ENCODE results near the gene TENM3.

TENM3 gene

DNA sequence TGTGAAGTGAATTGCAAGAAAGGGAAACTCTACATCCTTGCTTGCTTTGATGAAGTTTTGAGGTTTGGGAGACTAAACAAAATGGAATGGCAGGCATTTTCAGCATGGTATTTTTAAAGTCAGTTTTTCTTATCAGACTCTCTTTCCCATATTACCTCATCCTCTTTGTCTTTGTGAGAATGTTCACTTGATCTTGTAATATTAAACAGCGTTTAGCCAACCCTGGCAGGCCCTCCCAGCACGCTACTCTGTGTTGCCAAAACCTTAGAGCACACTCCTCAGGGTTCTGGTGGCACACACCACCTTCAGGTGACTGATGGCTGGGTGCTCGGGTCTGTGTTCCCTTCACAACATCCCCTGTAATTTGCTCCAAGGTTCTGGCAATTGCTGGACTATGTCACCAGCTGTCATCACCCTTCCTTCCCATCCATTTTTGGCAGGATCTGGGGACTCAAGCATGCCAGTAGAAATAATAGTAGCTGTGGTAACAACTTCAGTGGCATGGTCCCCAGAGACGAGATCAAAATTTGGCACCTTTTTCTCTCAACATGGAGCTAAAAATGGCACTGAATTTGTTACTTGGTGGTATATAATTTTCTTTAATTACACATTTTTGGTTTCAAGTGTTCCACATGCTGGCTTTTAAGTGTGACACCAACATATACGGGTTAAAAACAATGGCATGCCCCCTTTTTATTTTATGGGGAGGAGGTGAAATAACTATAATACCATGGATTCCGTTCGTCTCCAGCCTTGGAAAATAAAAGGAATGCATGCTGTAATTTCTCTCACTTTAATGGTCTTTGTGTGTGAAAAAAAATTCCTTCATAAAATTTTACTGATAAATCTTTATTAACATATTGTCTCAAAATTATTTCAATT, 400.8 kb downstream of the TENM3 start:
- DNase-seq: no peak
- H3K27me3 Mint-ChIP-seq: no peaks in the 10 kb centered on the region
- H3K4me3 Mint-ChIP-seq: no peak overlapping the region
- no peaks in the 10 kb centered on the region for H3K4me1 Mint-ChIP-seq
- peaks cover 8 to 16% of the 10 kb centered on the region in 2 donors for H3K9me3 Mint-ChIP-seq
- no peak overlapping the region for H3K27ac Mint-ChIP-seq
- ATAC-seq: no peak

DNA sequence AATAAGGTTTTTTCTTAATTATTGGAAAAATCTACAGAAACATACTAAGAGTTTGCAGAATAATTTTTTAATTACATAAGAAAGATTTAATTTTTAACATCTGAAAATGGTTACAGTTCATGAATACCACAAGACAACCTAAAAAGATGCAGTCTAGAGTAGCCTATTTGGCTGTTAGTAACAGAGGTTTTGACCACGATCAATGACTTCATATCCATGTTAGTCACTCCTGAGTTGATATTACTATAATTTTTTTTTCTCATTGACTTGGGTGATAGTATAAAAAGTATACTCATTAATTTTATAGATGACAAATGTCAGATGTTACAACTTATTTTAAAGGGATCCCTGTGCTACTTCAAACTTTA, 401.5 kb downstream of the TENM3 start:
- no peak for ATAC-seq
- H3K27me3 Mint-ChIP-seq: no peaks in the 10 kb centered on the region

GRCh38 chr4:182645511-182645910, 402.3 kb downstream of the TENM3 start:
- ATAC-seq (no peak), DNase-seq (no peak)
- Mint-ChIP-seq H3K4me1 (no peaks in the 10 kb centered on the region), H3K27ac (no peak overlapping the region), H3K27me3 (peaks cover 5% of the 10 kb centered on the region), H3K4me3 (no peak overlapping the region), H3K9me3 (peaks cover 8 to 16% of the 10 kb centered on the region in 2 donors)

More for the DNA sequence above, 401.5 kb downstream of the TENM3 start:
- peaks cover 8 to 16% of the 10 kb centered on the region in 2 donors for H3K9me3 Mint-ChIP-seq
- no peak overlapping the region for H3K27ac Mint-ChIP-seq
- no peaks in the 10 kb centered on the region for H3K4me1 Mint-ChIP-seq
- DNase-seq: no peak
- H3K4me3 Mint-ChIP-seq: no peak overlapping the region

DNA sequence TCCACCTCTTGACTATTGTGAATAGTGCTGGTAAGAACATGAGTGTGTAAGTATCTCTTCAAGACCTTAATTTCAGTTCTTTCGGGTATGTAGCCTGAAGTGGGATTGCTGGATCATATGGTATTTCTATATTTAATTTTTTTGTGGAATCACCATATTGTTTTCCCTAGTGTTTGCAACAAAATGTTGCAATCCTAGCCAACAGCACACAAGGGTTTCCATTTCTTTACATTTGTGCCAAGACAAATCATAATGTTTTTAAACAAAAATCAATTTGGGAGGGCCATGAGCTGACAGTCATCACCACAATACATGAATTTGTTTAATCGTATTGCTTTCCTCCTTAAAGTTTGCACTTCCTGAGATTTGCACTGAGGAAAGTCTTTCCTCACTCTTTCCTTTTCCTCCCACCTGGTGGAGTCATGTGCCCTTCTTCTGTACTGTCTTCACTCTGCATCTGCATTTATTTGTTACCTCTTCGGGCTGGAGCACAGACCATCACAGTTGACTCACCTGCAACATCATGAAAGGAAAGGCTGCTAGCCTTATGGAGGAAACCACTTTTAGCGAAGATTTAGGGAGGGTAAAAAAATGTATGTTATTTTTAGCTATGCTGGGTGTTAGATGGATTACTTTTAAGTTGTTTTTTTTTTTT, 404.6 kb downstream of the TENM3 start:
- ATAC-seq (no peak), DNase-seq (no peak)
- Mint-ChIP-seq H3K9me3 (peaks cover 8 to 16% of the 10 kb centered on the region in 2 donors), H3K4me3 (no peak overlapping the region), H3K27ac (no peak overlapping the region), H3K4me1 (no peaks in the 10 kb centered on the region), H3K27me3 (peaks cover 8% of the 10 kb centered on the region)

- ATAC-seq (no peak), DNase-seq (no peak)
- Mint-ChIP-seq H3K27me3 (peaks cover 8% of the 10 kb centered on the region), H3K9me3 (peaks cover 8 to 16% of the 10 kb centered on the region in 2 donors), H3K4me1 (no peaks in the 10 kb centered on the region), H3K4me3 (no peak overlapping the region), H3K27ac (no peak overlapping the region)
These were observed 405.6 kb downstream of the TENM3 start for GRCh38 chr4:182648766-182649165.

DNA sequence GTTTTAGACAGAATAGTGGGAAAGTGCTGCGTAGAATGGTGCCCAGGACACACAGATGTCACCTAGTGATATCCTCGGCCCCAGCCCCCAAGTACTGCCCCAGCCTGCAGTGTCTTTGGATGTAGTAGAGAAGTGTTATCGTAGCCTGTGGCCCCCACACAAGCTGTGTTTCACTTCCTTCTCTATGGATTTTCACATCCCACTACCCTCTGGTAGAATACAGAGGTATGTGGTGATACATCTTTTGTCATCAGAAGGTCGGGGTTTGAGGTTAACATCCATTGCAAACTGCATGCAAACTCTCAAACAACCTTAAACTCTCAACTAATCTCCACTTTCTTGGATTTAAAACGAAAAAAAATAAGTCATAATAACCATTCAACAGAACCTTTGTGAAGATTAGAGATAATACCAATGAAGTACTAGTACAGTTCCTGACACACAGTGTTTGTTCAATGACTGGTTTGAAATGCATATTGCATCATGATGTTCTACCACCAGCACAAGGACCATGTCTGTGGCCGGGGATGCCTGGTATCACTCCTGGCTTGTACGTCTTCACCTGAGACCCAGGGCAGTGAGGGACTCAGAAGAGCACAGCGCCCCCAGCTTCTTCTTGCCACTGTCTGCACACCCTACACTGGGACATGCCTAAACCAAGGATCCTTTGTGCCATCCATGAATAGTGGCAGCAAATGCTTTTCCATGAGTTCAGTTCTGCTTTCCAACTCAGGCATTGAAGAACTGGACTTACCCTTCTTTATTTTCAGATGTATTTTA, 406.7 kb downstream of the TENM3 start:
- DNase-seq (no peak), ATAC-seq (no peak)
- Mint-ChIP-seq H3K27me3 (peaks cover 8% of the 10 kb centered on the region), H3K4me1 (no peaks in the 10 kb centered on the region), H3K4me3 (no peak overlapping the region), H3K9me3 (peaks cover 8 to 16% of the 10 kb centered on the region in 2 donors), H3K27ac (no peak overlapping the region)

DNA sequence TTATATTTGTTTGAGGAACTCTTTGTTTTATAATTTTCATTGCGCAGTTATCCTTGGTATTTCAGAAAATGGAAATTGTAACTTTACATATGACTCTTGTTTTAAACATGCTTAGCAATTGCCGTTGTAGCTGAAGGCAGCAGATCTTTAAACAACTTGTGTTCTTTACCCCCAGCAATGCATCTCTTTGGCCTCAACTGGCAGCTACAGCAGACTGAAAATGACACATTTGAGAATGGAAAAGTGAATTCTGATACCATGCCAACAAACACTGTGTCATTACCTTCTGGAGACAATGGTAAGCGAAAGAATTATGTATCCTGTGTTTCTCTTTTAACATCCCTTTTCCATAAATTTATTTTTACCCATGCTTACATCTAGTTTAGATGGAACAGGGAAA, 410.4 kb downstream of the TENM3 start:
- Mint-ChIP-seq H3K4me3 (no peak overlapping the region), H3K9me3 (no peaks in the 10 kb centered on the region), H3K4me1 (no peaks in the 10 kb centered on the region), H3K27me3 (peaks cover 8% of the 10 kb centered on the region), H3K27ac (no peak overlapping the region)
- ATAC-seq: no peak
- no peak for DNase-seq

GRCh38 chr4:182655340-182655739, 412.1 kb downstream of the TENM3 start:
- no peaks in the 10 kb centered on the region for H3K4me1 Mint-ChIP-seq
- no peak for ATAC-seq
- H3K27me3 Mint-ChIP-seq: peaks cover 5% of the 10 kb centered on the region
- H3K27ac Mint-ChIP-seq: no peak overlapping the region
- H3K9me3 Mint-ChIP-seq: no peaks in the 10 kb centered on the region
- no peak for DNase-seq
- H3K4me3 Mint-ChIP-seq: no peak overlapping the region

DNA sequence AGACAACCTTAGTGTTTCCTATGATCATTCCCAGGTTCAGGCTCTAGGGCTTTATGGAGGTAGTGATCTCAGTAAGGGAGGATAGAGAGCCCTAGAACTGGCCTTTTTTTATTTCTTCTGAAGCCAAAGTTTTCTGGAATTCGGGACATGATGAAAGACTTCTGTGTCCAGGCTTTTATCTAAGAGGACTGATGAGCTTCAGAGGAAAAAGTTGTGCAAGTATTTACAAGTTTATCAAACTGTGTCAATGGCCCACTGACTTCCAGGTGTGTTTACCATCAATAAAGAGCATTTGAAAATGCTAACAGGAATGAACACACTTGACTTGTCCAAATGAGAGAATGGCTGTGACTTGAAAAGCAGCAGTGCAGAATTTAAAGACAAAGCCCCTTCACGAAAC, 419.3 kb downstream of the TENM3 start:
- ATAC-seq (no peak), DNase-seq (no peak)
- Mint-ChIP-seq H3K27ac (no peak overlapping the region), H3K4me3 (no peak overlapping the region), H3K27me3 (no peaks in the 10 kb centered on the region), H3K9me3 (peaks cover 7 to 9% of the 10 kb centered on the region in 2 donors), H3K4me1 (no peaks in the 10 kb centered on the region)

DNA sequence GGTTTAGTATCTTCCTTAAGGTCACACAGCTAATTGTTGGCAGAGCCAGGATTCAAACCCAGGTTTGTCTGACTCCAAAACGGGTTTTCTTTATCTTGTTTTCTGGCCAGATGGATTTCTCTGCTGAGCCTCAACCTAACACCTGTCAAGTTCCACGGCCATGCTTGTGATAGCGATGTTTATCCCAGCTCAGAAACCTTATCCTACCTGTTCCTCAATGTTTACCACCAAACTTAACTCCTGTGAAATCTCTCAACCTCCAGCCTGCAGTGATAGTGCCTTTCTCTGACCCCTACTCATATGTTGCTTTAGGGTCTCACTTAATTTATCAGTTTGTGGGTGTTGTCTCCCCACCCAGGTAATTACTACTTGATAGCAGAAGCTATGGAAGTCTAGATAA, 428.0 kb downstream of the TENM3 start:
- Mint-ChIP-seq H3K9me3 (no peaks in the 10 kb centered on the region), H3K4me1 (no peaks in the 10 kb centered on the region), H3K4me3 (no peak overlapping the region), H3K27me3 (no peaks in the 10 kb centered on the region), H3K27ac (no peak overlapping the region)
- no peak for ATAC-seq
- no peak for DNase-seq

DNA sequence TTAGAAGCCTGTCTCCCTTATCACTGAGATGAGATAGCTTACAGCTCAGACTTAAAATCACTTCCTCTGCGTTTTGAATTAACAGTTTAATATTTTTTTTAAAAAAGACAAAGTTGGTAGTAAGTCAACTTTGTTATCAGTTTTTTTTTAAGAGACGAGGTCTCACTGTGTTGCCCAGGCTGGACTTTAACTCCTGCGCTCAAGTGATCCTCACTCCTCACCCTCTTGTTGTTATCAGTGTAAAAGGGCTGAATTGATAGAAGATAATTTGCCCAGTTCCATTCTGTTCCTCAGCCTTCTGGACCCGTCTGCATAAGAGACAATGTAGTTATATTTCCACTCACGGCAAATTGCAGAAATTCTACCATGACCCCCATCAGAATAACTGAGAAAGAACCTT, 428.5 kb downstream of the TENM3 start:
- Mint-ChIP-seq H3K4me1 (no peaks in the 10 kb centered on the region), H3K27ac (peak overlapping the region in 1 of 2 donors; percentile 9), H3K4me3 (no peak overlapping the region), H3K9me3 (no peaks in the 10 kb centered on the region), H3K27me3 (no peaks in the 10 kb centered on the region)
- DNase-seq (no peak), ATAC-seq (no peak)

DNA sequence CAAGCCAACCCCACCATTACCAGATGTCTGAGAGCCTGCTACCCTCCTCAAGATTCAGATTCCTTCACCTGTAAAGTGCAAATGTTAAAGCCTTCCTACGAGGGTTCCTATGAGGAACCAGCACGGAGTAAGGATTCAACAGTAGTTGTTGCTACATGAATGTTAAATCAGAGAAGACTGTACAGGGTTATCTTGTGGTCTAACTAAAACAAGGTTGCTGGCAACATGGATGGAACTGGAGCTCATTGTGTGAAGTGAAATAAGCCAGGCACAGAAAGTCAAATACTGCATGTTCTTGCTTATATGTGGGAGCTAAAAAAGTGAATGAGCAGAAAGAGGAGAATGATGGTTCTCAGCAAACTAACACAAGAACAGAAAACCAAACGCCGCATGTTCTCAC, 435.4 kb downstream of the TENM3 start:
- no peaks in the 10 kb centered on the region for H3K4me1 Mint-ChIP-seq
- DNase-seq: no peak

GRCh38 chr4:182679533-182679932, 436.3 kb downstream of the TENM3 start:
- DNase-seq (no peak), ATAC-seq (no peak)
- H3K4me3 Mint-ChIP-seq: no peak overlapping the region
- H3K27ac Mint-ChIP-seq: no peak overlapping the region
- H3K27me3 Mint-ChIP-seq: peaks cover 16% of the 10 kb centered on the region
- H3K9me3 Mint-ChIP-seq: no peaks in the 10 kb centered on the region
- H3K4me1 Mint-ChIP-seq: no peaks in the 10 kb centered on the region

More for the DNA sequence above, 435.4 kb downstream of the TENM3 start:
- Mint-ChIP-seq H3K4me3 (no peak overlapping the region), H3K9me3 (no peaks in the 10 kb centered on the region), H3K27ac (no peak overlapping the region), H3K27me3 (peaks cover 16% of the 10 kb centered on the region)
- no peak for ATAC-seq

- ATAC-seq (no peak), DNase-seq (no peak)
- H3K4me3 Mint-ChIP-seq: no peak overlapping the region
- peaks cover 16% of the 10 kb centered on the region for H3K27me3 Mint-ChIP-seq
- H3K9me3 Mint-ChIP-seq: no peaks in the 10 kb centered on the region
- H3K4me1 Mint-ChIP-seq: no peaks in the 10 kb centered on the region
- no peak overlapping the region for H3K27ac Mint-ChIP-seq
These were observed 437.0 kb downstream of the TENM3 start for GRCh38 chr4:182680234-182680653.

DNA sequence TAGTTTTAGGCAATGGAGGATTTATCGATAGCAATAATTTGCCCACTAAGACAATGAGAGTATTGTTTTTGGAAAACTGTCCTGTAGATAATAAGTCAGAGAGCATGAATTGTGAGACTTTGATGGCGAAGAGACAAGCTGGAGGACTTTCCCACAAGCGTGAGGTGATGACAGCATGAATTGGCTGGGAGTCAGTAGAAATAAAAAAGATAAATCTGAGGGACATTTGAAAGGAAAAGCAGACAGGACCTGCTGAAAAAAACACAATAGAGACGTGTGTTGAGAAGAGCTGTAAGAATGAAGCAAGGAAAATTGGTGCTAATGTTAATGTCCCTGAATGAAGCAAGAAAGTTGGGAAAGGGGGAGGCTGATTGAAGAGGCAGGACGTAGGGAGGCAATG, 440.5 kb downstream of the TENM3 start:
- Mint-ChIP-seq H3K27me3 (peaks cover 12% of the 10 kb centered on the region), H3K4me1 (no peaks in the 10 kb centered on the region), H3K4me3 (no peak overlapping the region), H3K27ac (no peak overlapping the region), H3K9me3 (no peaks in the 10 kb centered on the region)
- ATAC-seq (no peak), DNase-seq (no peak)

DNA sequence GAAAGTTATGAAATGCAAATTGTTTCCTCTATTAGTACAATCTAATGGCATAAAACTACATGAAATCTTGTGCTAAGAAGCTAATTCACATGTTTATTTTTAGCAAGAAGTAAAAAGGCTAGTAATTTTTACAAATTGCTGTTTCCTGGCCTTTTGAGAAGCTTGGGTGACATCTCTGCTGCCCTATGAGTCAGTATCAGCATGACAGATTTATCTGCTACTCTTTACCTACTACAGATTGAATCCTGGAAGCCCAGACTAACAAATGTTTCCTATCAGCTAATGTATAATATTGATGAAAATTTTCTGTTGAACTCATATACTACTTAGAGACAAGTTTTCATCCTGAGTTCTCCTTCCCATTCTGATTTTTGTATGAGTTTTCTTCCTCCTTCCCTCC, 441.6 kb downstream of the TENM3 start:
- H3K27ac Mint-ChIP-seq: no peak overlapping the region
- H3K9me3 Mint-ChIP-seq: no peaks in the 10 kb centered on the region
- H3K27me3 Mint-ChIP-seq: peaks cover 9% of the 10 kb centered on the region
- no peaks in the 10 kb centered on the region for H3K4me1 Mint-ChIP-seq
- no peak for DNase-seq
- ATAC-seq: no peak
- H3K4me3 Mint-ChIP-seq: no peak overlapping the region

All from stimulated activated naive CD8-positive, alpha-beta T cell treated with anti-CD3 and anti-CD28 coated beads, Interleukin-15, amount 100 ng/mL, for 72 hours (primary cell).